Measurements from ENCODE around the gene TBC1D10A.
"Not testable (repeated sequence)": the region's sequence is repeated elsewhere in the genome, so short reads cannot be mapped to it uniquely, and the experiment has no call there.

TBC1D10A gene

DNA sequence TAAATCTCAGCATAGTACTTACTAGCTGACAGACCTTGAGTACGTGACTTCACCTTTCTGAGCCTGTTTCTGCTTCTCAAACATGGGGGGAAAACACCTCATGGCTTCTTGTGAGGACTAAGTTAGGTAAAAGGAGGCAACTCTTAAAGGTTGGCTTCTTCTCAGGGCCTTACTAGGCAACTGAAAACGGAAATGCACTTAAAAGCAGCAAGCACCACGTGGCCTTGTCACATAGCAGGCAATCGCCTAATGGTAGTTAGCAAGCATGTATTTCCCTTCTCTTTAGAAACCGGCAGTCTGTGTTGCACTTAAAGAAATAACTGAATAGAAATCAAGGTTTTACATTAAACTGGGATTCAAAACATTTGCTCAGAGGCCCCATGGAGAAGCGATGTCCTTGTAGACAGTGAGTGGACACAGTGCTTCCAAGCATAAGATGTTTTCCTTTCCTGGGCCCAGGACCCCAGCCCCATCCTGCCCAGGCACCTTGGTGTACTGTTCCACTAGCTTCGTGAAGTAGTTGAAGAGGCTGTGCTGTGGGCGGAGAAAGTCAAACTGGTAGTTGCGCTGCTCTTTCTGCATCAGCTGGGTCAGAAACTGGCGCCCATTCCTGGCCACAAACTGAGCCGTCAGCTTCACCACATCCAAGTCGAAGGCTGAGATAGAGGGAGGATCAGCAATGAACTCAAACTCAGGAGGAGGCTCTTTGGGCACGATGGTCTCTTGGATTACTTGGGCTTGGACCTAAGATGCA lies 17.9 kb upstream of the TBC1D10A start:
- Histone ChIP-seq H3K4me1 (ENCODE audit: control insufficient read depth, insufficient read depth, low read length) (peaks cover 27% of the 10 kb centered on the region), H3K36me3 (ENCODE audit: control insufficient read depth, insufficient read depth, low read length, severe bottlenecking) (peaks cover 82% of the 10 kb centered on the region), H3K4me3 (ENCODE audit: low read length) (no peak overlapping the region), H3K9ac (ENCODE audit: low read length) (no peak overlapping the region), H3K27me3 (replicated peaks; ENCODE audit: control insufficient read depth, insufficient read depth, low read length) (no peaks in the 10 kb centered on the region), H3K9me3 (ENCODE audit: control insufficient read depth, low read length) (no peaks in the 10 kb centered on the region)
- DNase-seq (ENCODE audit: low read depth) = no peak

DNA sequence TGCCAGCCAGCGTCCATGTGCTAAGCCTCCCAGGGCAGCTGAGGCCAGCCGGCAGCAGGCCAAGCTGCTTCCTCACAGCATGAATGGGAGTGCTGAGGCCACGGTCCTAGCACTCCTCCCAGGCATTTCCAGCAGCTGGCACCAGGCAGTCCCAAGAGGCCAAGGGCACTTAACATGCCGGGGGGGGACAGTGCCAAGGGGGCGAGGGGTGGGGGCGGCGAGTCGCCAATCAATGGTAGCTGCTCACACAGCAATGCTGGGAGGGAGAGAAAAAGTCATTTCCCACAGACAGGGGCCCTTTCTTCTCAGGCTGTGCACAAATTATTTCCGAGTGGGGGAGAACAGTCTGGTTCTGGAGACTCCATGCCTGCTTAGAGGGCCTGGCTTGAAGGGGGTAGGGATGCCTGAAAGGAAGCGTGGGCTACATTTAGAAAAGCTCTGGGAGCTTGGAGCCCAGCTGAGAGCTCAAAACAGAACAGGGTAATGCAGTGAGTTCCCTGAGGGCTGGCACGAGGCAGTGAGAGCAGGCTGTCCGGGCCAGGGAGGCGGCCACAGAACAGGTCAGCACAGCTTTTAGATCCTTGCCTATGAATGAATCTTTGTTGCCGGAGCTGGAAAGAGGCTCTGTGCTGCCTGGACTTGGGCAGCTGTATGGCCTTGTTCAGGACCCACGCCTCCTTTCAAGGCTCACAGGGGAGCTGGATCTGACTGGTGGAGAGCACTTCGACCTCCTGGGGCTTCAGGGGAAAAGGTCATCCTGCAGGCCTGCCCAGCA lies 14.4 kb upstream of the TBC1D10A start:
- Histone ChIP-seq H3K27me3 (replicated peaks; ENCODE audit: control insufficient read depth, insufficient read depth, low read length) (no peaks in the 10 kb centered on the region), H3K4me1 (ENCODE audit: control insufficient read depth, insufficient read depth, low read length) (peaks cover 40% of the 10 kb centered on the region), H3K36me3 (ENCODE audit: control insufficient read depth, insufficient read depth, low read length, severe bottlenecking) (peaks cover 96% of the 10 kb centered on the region), H3K4me3 (ENCODE audit: low read length) (no peak overlapping the region), H3K9ac (ENCODE audit: low read length) (peak overlapping the region; percentile 62), H3K9me3 (ENCODE audit: control insufficient read depth, low read length) (no peaks in the 10 kb centered on the region)
- DNase-seq (ENCODE audit: low read depth) = no peak

DNA sequence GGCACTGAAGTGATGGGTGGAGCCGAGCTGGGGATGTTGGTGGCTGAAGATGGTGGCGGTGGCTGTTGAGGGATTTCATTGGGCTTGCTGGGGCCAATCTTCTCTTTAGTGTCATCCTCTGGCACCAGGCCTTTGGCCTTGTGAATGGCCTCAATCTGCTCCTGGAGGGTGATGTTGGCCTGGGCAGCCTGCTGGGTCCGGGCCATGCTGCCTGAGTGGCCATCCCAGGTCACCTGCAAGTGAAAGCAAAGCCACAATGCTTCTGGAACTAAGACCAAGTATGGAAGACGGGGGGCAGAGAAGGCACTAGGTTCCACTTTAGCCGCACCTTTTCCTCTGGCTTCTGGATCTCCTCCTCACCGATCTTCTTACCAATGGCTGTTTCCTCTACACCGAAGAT lies 12.1 kb upstream of the TBC1D10A start:
- DNase-seq (ENCODE audit: low read depth) = no peak
- no peaks in the 10 kb centered on the region for H3K9me3 ChIP-seq (ENCODE audit: control insufficient read depth, low read length)
- peaks cover 40% of the 10 kb centered on the region for H3K4me1 ChIP-seq (ENCODE audit: control insufficient read depth, insufficient read depth, low read length)
- no peak overlapping the region for H3K9ac ChIP-seq (ENCODE audit: low read length)
- H3K36me3 ChIP-seq (ENCODE audit: control insufficient read depth, insufficient read depth, low read length, severe bottlenecking) = peaks cover 96% of the 10 kb centered on the region
- no peak overlapping the region for H3K4me3 ChIP-seq (ENCODE audit: low read length)
- H3K27me3 ChIP-seq (replicated peaks; ENCODE audit: control insufficient read depth, insufficient read depth, low read length) = no peaks in the 10 kb centered on the region

DNA sequence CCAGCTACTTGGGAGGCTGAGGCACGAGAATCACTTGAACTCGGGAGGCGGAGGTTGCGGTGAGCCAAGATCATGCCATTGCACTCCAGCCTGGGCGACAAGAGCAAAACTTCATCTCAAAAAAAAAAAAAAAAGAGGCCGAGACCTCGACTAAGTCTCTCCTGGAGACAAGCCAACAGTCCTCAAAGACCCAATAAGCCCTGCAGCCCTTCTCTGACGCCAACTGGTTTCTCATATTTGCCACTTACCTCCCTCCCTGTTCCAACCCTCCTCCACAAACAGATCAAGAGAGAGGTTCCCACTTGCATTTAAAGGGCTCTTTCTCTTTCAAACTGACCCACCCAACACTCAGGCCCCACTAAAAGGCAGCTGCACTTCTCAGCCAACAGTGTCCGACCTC lies 11.6 kb upstream of the TBC1D10A start:
- not testable (repeated sequence) for H3K4me3 ChIP-seq (ENCODE audit: low read length); DNase-seq (ENCODE audit: low read depth); H3K27me3 ChIP-seq (replicated peaks; ENCODE audit: control insufficient read depth, insufficient read depth, low read length); H3K9me3 ChIP-seq (ENCODE audit: control insufficient read depth, low read length); H3K9ac ChIP-seq (ENCODE audit: low read length)
- Histone ChIP-seq H3K4me1 (ENCODE audit: control insufficient read depth, insufficient read depth, low read length) (peaks cover 40% of the 10 kb centered on the region), H3K36me3 (ENCODE audit: control insufficient read depth, insufficient read depth, low read length, severe bottlenecking) (peaks cover 96% of the 10 kb centered on the region)

DNA sequence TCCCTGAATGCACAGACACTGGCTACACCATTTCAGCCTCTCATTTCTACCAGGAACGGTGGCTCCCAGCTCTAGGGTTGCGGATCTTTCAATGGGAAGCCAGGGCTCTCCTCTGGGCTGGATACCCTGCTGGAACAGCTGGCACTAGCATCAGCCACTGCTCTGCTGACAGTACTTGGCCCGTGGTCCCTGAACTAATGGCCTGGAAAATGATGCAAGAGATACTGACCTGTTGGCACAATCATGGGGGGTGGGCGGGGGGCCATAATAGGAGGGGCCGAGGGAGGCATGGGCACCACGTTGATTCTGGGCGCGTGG lies 10.7 kb upstream of the TBC1D10A start:
- Histone ChIP-seq H3K4me3 (ENCODE audit: low read length) (no peak overlapping the region), H3K27me3 (replicated peaks; ENCODE audit: control insufficient read depth, insufficient read depth, low read length) (no peaks in the 10 kb centered on the region), H3K36me3 (ENCODE audit: control insufficient read depth, insufficient read depth, low read length, severe bottlenecking) (peaks cover 96% of the 10 kb centered on the region), H3K4me1 (ENCODE audit: control insufficient read depth, insufficient read depth, low read length) (peaks cover 33% of the 10 kb centered on the region), H3K9me3 (ENCODE audit: control insufficient read depth, low read length) (no peaks in the 10 kb centered on the region), H3K9ac (ENCODE audit: low read length) (peak overlapping the region; percentile 40)
- no peak for DNase-seq (ENCODE audit: low read depth)

DNA sequence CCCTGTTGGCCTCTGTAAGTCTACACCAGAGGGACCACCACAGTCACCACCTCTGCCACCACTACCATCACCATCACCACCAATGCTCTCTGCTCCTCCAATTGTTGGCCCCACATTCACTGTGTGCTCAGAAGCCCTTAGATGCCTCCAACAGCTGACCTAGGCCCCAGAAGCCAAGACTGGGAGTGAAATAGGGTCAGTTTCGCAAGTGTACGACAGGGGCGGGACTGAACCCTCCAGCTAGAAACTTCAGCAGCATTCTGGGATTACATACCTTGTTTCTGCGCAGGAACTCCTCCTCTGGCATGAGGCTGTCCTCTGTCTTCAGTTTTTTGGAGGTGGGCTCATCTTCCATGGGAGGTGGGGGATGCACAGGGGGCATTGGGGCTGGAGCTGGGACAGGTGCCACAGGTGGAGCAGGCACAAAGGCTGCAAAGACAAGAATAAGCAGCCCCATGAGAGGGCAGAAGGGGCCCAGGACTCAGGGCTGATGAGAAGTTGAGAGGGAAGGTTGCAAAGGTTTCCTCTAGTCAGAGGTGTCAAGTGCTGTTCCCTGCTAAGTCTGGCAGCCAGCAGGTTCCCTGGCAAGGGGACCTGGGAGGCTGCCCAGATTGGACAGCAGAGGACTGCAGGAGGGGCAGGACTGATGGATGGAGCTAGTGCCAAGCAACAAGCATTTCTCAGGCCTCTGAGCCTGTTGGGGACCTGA lies 10.2 kb upstream of the TBC1D10A start:
- Histone ChIP-seq H3K9ac (ENCODE audit: low read length) (peak overlapping the region; percentile 40), H3K4me1 (ENCODE audit: control insufficient read depth, insufficient read depth, low read length) (peaks cover 28% of the 10 kb centered on the region), H3K36me3 (ENCODE audit: control insufficient read depth, insufficient read depth, low read length, severe bottlenecking) (peaks cover 95% of the 10 kb centered on the region), H3K4me3 (ENCODE audit: low read length) (no peak overlapping the region), H3K27me3 (replicated peaks; ENCODE audit: control insufficient read depth, insufficient read depth, low read length) (no peaks in the 10 kb centered on the region), H3K9me3 (ENCODE audit: control insufficient read depth, low read length) (no peaks in the 10 kb centered on the region)
- no peak for DNase-seq (ENCODE audit: low read depth)

DNA sequence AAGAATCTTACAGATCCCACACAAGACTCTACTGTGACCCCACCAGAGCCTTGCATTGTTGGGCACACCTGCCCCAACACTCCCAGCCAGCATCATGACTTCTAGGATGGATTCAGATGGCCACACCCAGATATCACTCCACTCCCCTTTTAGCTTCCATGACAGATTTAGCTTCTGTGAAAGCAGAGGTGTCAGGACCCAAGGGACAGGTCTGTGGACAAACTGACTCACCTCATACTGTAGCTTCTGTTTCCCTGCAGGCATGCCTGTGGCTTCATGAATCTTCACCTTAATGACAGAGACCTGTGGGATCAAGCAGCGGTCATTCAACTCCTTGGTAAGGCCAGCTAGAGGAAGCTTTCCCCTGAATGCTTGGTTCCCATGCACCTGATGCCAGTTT lies 8.5 kb upstream of the TBC1D10A start:
- Histone ChIP-seq H3K9me3 (ENCODE audit: control insufficient read depth, low read length) (no peaks in the 10 kb centered on the region), H3K9ac (ENCODE audit: low read length) (no peak overlapping the region), H3K4me1 (ENCODE audit: control insufficient read depth, insufficient read depth, low read length) (peaks cover 15% of the 10 kb centered on the region), H3K27me3 (replicated peaks; ENCODE audit: control insufficient read depth, insufficient read depth, low read length) (no peaks in the 10 kb centered on the region), H3K4me3 (ENCODE audit: low read length) (no peak overlapping the region), H3K36me3 (ENCODE audit: control insufficient read depth, insufficient read depth, low read length, severe bottlenecking) (peaks cover 93% of the 10 kb centered on the region)
- no peak for DNase-seq (ENCODE audit: low read depth)

DNA sequence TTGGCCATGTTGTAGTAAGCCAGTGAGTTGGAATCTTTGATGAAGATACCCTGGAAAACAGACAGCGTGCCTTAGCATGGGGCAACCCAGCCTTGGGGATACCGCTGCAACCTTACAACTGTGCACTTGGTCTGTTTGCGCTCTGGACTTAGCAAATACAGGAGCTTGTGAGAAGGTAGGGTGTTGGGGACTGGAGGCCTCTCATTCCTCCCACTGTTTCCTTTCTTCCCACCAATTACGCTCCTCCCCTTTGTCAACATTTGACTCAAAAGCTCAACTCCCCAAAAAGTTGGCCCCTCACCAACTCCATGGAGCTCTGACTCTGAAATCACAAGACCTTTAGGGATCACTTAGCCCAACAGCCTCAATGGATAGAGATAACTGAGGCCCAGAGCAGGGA lies 7.9 kb upstream of the TBC1D10A start:
- Histone ChIP-seq H3K4me3 (ENCODE audit: low read length) (no peak overlapping the region), H3K4me1 (ENCODE audit: control insufficient read depth, insufficient read depth, low read length) (peaks cover 13% of the 10 kb centered on the region), H3K9ac (ENCODE audit: low read length) (no peak overlapping the region), H3K27me3 (replicated peaks; ENCODE audit: control insufficient read depth, insufficient read depth, low read length) (no peaks in the 10 kb centered on the region), H3K36me3 (ENCODE audit: control insufficient read depth, insufficient read depth, low read length, severe bottlenecking) (peaks cover 87% of the 10 kb centered on the region), H3K9me3 (ENCODE audit: control insufficient read depth, low read length) (no peaks in the 10 kb centered on the region)
- no peak for DNase-seq (ENCODE audit: low read depth)

DNA sequence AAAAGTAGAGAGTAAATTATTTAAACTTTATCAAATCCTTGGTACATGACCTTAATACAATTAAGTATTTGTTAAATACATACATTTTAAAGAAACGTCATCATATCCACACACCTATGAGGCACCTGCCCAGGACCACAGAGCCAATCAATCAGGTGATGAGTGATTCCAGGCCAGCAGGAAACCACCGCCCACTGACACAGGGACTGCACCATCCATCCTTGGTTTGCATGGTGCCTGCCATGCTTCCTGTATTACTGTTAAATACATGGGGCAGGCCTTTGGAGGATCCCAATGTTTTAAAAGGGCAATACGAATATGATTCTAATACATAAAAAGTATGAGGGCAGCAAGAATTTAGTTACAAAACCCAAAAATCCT lies 7.0 kb upstream of the TBC1D10A start:
- H3K27me3 ChIP-seq (replicated peaks; ENCODE audit: control insufficient read depth, insufficient read depth, low read length) = no peaks in the 10 kb centered on the region
- H3K4me1 ChIP-seq (ENCODE audit: control insufficient read depth, insufficient read depth, low read length) = peaks cover 13% of the 10 kb centered on the region
- no peak for DNase-seq (ENCODE audit: low read depth)
- no peak overlapping the region for H3K4me3 ChIP-seq (ENCODE audit: low read length)
- H3K9me3 ChIP-seq (ENCODE audit: control insufficient read depth, low read length) = no peaks in the 10 kb centered on the region
- peaks cover 78% of the 10 kb centered on the region for H3K36me3 ChIP-seq (ENCODE audit: control insufficient read depth, insufficient read depth, low read length, severe bottlenecking)
- no peak overlapping the region for H3K9ac ChIP-seq (ENCODE audit: low read length)

DNA sequence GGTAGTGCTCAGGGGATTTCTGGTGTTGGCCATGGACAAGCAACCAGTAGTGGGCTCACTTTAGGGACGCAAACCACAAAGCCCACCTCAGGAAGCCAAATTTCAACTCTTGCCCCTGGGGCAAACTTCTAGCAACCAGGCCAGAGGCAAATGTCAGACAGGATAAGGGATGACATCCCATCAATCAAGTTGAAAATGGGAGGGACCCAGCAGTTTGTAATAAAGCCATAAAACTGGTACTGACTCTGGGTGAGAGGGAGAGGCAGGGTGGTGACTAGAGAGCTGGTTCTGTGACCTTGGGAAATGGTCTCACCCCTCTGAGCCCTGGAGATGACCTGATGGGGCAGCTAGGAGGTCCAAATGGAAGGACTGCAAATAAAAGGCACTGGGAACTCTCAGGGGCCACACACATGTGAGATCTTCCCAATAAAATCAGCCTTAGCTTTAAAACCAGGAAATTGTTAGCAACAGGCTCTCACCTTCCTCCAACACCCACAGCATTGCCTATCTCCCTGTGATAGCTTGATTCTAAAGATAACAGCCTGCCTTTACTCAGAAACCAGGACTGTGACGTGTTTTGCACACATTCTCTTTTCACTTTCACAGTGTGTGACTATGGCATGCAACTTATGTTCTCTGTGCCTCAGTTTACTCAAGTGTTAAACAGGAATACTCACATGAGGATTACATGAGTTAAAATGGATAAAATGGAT lies 6.4 kb upstream of the TBC1D10A start:
- no peak overlapping the region for H3K9ac ChIP-seq (ENCODE audit: low read length)
- no peaks in the 10 kb centered on the region for H3K27me3 ChIP-seq (replicated peaks; ENCODE audit: control insufficient read depth, insufficient read depth, low read length)
- no peak overlapping the region for H3K4me3 ChIP-seq (ENCODE audit: low read length)
- DNase-seq (ENCODE audit: low read depth) = no peak
- peaks cover 73% of the 10 kb centered on the region for H3K36me3 ChIP-seq (ENCODE audit: control insufficient read depth, insufficient read depth, low read length, severe bottlenecking)
- no peaks in the 10 kb centered on the region for H3K9me3 ChIP-seq (ENCODE audit: control insufficient read depth, low read length)
- peaks cover 13% of the 10 kb centered on the region for H3K4me1 ChIP-seq (ENCODE audit: control insufficient read depth, insufficient read depth, low read length)

DNA sequence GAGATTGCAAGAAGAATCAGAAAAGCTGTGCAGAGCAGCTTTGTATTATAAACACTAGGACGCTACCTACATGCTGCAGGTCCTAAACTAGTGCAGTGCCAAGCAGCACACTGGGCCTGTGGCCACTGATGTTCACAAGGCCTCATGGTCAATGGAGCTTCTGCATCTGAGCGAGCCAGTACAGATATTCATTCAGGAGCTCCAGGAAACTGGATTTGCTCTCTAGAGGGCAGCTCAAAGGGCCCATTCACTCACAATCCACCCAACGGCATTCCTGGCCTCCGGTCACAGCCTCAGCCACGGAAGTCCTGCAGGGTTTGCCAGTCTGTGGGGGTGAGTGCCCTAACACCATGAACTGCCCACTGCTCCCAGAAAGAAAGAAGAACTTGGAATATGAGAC lies 5.8 kb upstream of the TBC1D10A start:
- Histone ChIP-seq H3K4me1 (ENCODE audit: control insufficient read depth, insufficient read depth, low read length) (peaks cover 13% of the 10 kb centered on the region), H3K9me3 (ENCODE audit: control insufficient read depth, low read length) (no peaks in the 10 kb centered on the region), H3K27me3 (replicated peaks; ENCODE audit: control insufficient read depth, insufficient read depth, low read length) (no peaks in the 10 kb centered on the region), H3K4me3 (ENCODE audit: low read length) (no peak overlapping the region), H3K36me3 (ENCODE audit: control insufficient read depth, insufficient read depth, low read length, severe bottlenecking) (peaks cover 67% of the 10 kb centered on the region), H3K9ac (ENCODE audit: low read length) (no peak overlapping the region)
- DNase-seq (ENCODE audit: low read depth) = no peak

All from adipocyte (in vitro differentiated cells).